Neural progenitor cell (in vitro differentiated cells): ENCODE results near the gene NEB. TPM values are rescaled to one million over a fixed set of nuclear protein-coding genes. Genes with fewer than 3 reads are reported as not detected.
"Not testable (repeated sequence)": the region's sequence is repeated elsewhere in the genome, so short reads cannot be mapped to it uniquely, and the experiment has no call there.

Experiments used
- DNase-seq: peaks from one replicate; pipeline ENCODE4 v3.0.0-alpha.2; 2016; ENCODE audit warnings: low spot score
- H2AFZ ChIP-seq: fragments of 200-600 bp; sonication (generic); replicated peaks from 2 replicates; pipeline ENCODE4 v1.6.1; 2016; ENCODE audit warnings: antibody characterized with exemption
- H3F3A ChIP-seq: fragments of 200-600 bp; sonication (generic); 2 replicates; pipeline ENCODE4 v1.6.1; 2016; ENCODE audit warnings: antibody characterized with exemption, low read depth
- H3K27ac ChIP-seq: fragments of 200-600 bp; sonication (generic); 2 replicates; pipeline ENCODE4 v1.5.1; 2016; ENCODE audit warnings: mild to moderate bottlenecking
- H3K27me3 ChIP-seq: fragments of 200-600 bp; sonication (generic); 2 replicates; pipeline ENCODE4 v1.6.1; 2016; ENCODE audit warnings: mild to moderate bottlenecking, moderate library complexity
- H3K36me3 ChIP-seq: fragments of 200-600 bp; sonication (generic); 2 replicates; pipeline ENCODE4 v1.5.1; 2016
- H3K4me1 ChIP-seq: fragments of 200-600 bp; sonication (generic); 2 replicates; pipeline ENCODE4 v1.6.1; 2016; ENCODE audit warnings: mixed run types
- H3K4me2 ChIP-seq: fragments of 200-600 bp; sonication (generic); 2 replicates; pipeline ENCODE4 v1.6.1; 2016
- H3K4me3 ChIP-seq: fragments of 200-600 bp; sonication (generic); 2 replicates; pipeline ENCODE4 v1.5.1; 2016
- H3K79me2 ChIP-seq: fragments of 200-600 bp; sonication (generic); 2 replicates; pipeline ENCODE4 v1.6.1; 2016; ENCODE audit warnings: low read depth
- H3K9ac ChIP-seq: fragments of 200-600 bp; sonication (generic); 2 replicates; pipeline ENCODE4 v1.6.1; 2016
- H3K9me3 ChIP-seq: fragments of 200-600 bp; sonication (generic); 2 replicates; pipeline ENCODE4 v1.5.1; 2016; ENCODE audit warnings: low read depth
- H4K20me1 ChIP-seq: fragments of 200-600 bp; sonication (generic); 2 replicates; pipeline ENCODE4 v1.6.1; 2016; ENCODE audit warnings: low read depth
- H3K27ac Mint-ChIP-seq: 3 replicates; pipeline ENCODE4 v1.8.0; 2021; ENCODE audit warnings: mixed read lengths
- H3K27me3 Mint-ChIP-seq: 2 replicates; pipeline ENCODE4 v1.8.0; 2022; ENCODE audit warnings: low read depth, mild to moderate bottlenecking, inconsistent platforms, moderate library complexity, mixed read lengths; ENCODE audit not compliant: insufficient read depth
- H3K36me3 Mint-ChIP-seq: 3 replicates; pipeline ENCODE4 v1.8.0; 2021; ENCODE audit warnings: mixed read lengths
- H3K4me1 Mint-ChIP-seq: 3 replicates; pipeline ENCODE4 v1.8.0; 2021; ENCODE audit warnings: mixed read lengths
- H3K4me3 Mint-ChIP-seq: 3 replicates; pipeline ENCODE4 v1.8.0; 2021; ENCODE audit warnings: mild to moderate bottlenecking, moderate library complexity, mixed read lengths
- H3K9me3 Mint-ChIP-seq: 3 replicates; pipeline ENCODE4 v1.8.0; 2020; ENCODE audit warnings: mixed read lengths
- CTCF ChIP-seq: fragments of 200-600 bp; sonication (generic); IDR thresholded peaks from 2 replicates; pipeline ENCODE4 v1.5.1; 2017; ENCODE audit warnings: antibody characterized with exemption, mild to moderate bottlenecking
- EZH2 ChIP-seq: fragments of 200-600 bp; sonication (generic); IDR thresholded peaks from 2 replicates; pipeline ENCODE4 v1.6.1; 2017; ENCODE audit warnings: antibody characterized with exemption, mild to moderate bottlenecking, moderate library complexity
- EZH2phosphoT487 ChIP-seq: fragments of 200-600 bp; sonication (generic); IDR thresholded peaks from 2 replicates; pipeline ENCODE4 v1.6.1; 2017; ENCODE audit warnings: antibody characterized with exemption
- total RNA-seq: library from RNA; depleted of rRNA; stranded (reverse); fragments of >200 nt; gene quantifications from 2 replicates; pipeline ENCODE4 v1.2.3, GENCODE V29; 2015; ENCODE audit warnings: low replicate concordance

Gene NEB
- total RNA-seq, 1 donor from 2014 or later, result 0.49 TPM

DNA sequence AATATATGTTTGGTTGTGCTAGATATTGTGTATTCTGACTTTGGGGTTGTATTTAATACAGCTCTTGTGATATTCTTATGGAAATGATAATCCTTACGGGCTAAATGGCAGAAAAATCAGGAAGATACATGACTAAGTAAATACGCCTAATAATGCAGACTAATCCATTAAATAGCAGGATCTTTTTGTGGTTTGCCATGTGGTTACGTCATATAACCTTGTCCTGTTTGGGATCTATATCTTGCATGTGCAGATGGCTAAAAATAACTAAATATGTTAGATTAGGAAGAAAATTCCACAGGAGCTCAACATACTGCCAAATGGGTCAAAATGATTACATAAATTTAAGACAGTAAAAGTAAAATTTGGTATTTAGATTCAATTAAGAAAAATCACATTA, 83.0 kb downstream of the NEB start:
- no peaks in the 10 kb centered on the region for H4K20me1 ChIP-seq
- Mint-ChIP-seq H3K27me3 (no peaks in the 10 kb centered on the region), H3K9me3 (no peaks in the 10 kb centered on the region), H3K4me3 (no peak overlapping the region), H3K27ac (no peak overlapping the region), H3K36me3 (no peaks in the 10 kb centered on the region), H3K4me1 (no peaks in the 10 kb centered on the region)
- H3K4me2 ChIP-seq, result no peak overlapping the region
- H3K4me1 ChIP-seq, result no peaks in the 10 kb centered on the region
- H3F3A ChIP-seq, result no peaks in the 10 kb centered on the region
- no peak overlapping the region for H3K9ac ChIP-seq
- no peaks in the 10 kb centered on the region for H3K36me3 ChIP-seq
- H3K4me3 ChIP-seq, result no peak overlapping the region
- TF ChIP-seq EZH2phosphoT487 (no peak), EZH2 (no peak), CTCF (no peak)
- no peak overlapping the region for H3K27ac ChIP-seq
- H3K27me3 ChIP-seq, result no peaks in the 10 kb centered on the region
- no peaks in the 10 kb centered on the region for H3K79me2 ChIP-seq
- H2AFZ ChIP-seq, result no peak overlapping the region
- no peaks in the 10 kb centered on the region for H3K9me3 ChIP-seq
- no peak for DNase-seq

- H3K4me3 Mint-ChIP-seq, result no peak overlapping the region
- no peaks in the 10 kb centered on the region for H3K36me3 Mint-ChIP-seq
- no peak overlapping the region for H2AFZ ChIP-seq
- no peak overlapping the region for H3K27ac ChIP-seq
- DNase-seq, result no peak
- no peaks in the 10 kb centered on the region for H3K36me3 ChIP-seq
- no peaks in the 10 kb centered on the region for H3K4me1 ChIP-seq
- H3K9me3 ChIP-seq, result no peaks in the 10 kb centered on the region
- H3K4me3 ChIP-seq, result no peak overlapping the region
- H3K9me3 Mint-ChIP-seq, result no peaks in the 10 kb centered on the region
- H3K27me3 ChIP-seq, result no peaks in the 10 kb centered on the region
- TF ChIP-seq EZH2 (no peak), CTCF (no peak), EZH2phosphoT487 (no peak)
- no peaks in the 10 kb centered on the region for H3K27me3 Mint-ChIP-seq
- no peak overlapping the region for H3K27ac Mint-ChIP-seq
- no peaks in the 10 kb centered on the region for H3K79me2 ChIP-seq
- no peaks in the 10 kb centered on the region for H3K4me1 Mint-ChIP-seq
- H3F3A ChIP-seq, result no peaks in the 10 kb centered on the region
- H3K9ac ChIP-seq, result no peak overlapping the region
- no peaks in the 10 kb centered on the region for H4K20me1 ChIP-seq
- no peak overlapping the region for H3K4me2 ChIP-seq
Measured at GRCh38 chr2:151650456-151650855, 83.8 kb downstream of the NEB start.

DNA sequence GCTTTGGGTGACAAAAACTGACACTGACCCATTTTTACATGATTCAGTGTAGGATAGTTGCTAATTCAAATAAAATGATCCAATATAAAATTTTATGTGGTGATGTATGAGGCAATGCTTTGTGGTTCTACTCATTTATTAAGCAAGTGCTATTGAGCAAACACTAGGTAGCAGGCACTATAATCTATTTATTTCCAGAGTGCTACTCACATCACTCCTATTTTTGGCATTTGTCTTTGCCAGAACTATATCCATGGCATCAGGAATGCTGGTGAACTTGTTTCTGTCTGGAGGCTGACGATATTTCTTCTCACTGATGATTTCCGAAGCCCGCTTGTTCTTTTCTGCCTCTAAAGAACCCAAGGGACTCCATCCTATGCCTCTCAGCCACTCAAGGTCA, 84.3 kb downstream of the NEB start:
- H3K9ac ChIP-seq, result no peak overlapping the region
- Mint-ChIP-seq H3K27ac (no peak overlapping the region), H3K36me3 (no peaks in the 10 kb centered on the region), H3K27me3 (no peaks in the 10 kb centered on the region), H3K4me3 (no peak overlapping the region), H3K9me3 (no peaks in the 10 kb centered on the region), H3K4me1 (no peaks in the 10 kb centered on the region)
- no peaks in the 10 kb centered on the region for H3K4me1 ChIP-seq
- H3K9me3 ChIP-seq, result no peaks in the 10 kb centered on the region
- no peak for DNase-seq
- no peak overlapping the region for H2AFZ ChIP-seq
- H3K4me2 ChIP-seq, result no peak overlapping the region
- no peaks in the 10 kb centered on the region for H3K27me3 ChIP-seq
- no peaks in the 10 kb centered on the region for H3F3A ChIP-seq
- H3K79me2 ChIP-seq, result no peaks in the 10 kb centered on the region
- no peaks in the 10 kb centered on the region for H3K36me3 ChIP-seq
- TF ChIP-seq EZH2phosphoT487 (no peak), EZH2 (no peak), CTCF (no peak)
- no peak overlapping the region for H3K4me3 ChIP-seq
- no peaks in the 10 kb centered on the region for H4K20me1 ChIP-seq
- no peak overlapping the region for H3K27ac ChIP-seq

- Histone ChIP-seq H2AFZ (no peak overlapping the region), H3K27ac (no peak overlapping the region), H3K9ac (no peak overlapping the region), H3K27me3 (no peaks in the 10 kb centered on the region), H3K79me2 (no peaks in the 10 kb centered on the region), H3K36me3 (no peaks in the 10 kb centered on the region), H3K4me3 (no peak overlapping the region), H3F3A (no peaks in the 10 kb centered on the region), H3K4me1 (no peaks in the 10 kb centered on the region), H4K20me1 (no peaks in the 10 kb centered on the region), H3K9me3 (no peaks in the 10 kb centered on the region), H3K4me2 (no peak overlapping the region)
- no peak for DNase-seq
- TF ChIP-seq EZH2 (no peak), CTCF (no peak), EZH2phosphoT487 (no peak)
- no peak overlapping the region for H3K27ac Mint-ChIP-seq
- H3K4me3 Mint-ChIP-seq, result no peak overlapping the region
- H3K9me3 Mint-ChIP-seq, result no peaks in the 10 kb centered on the region
- no peaks in the 10 kb centered on the region for H3K4me1 Mint-ChIP-seq
- H3K36me3 Mint-ChIP-seq, result no peaks in the 10 kb centered on the region
- H3K27me3 Mint-ChIP-seq, result no peaks in the 10 kb centered on the region
Measured at GRCh38 chr2:151649400-151649799, 84.9 kb downstream of the NEB start.

DNA sequence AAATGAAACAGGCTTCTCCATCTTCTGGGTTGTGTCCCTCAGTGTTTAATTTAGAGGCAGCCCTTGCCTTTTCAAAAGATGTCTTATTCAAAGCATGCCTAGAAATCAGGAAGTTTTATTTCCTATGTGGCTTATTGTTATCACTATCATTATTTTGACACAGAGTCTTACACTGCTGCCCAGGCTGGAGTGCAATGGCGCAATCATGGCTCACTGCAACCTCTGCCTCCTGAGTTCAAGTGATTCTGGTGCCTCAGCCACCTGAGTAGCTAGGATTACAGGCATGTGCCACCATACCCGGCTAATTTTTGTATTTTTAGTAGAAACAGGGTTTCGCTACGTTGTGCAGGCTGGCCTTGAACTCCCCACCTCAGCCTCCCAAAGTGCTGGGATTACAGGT, 87.8 kb downstream of the NEB start:
- not testable (repeated sequence) for H3K27ac Mint-ChIP-seq, H3K4me3 ChIP-seq, H3K27me3 ChIP-seq, H3K27me3 Mint-ChIP-seq, H3F3A ChIP-seq, H3K9me3 Mint-ChIP-seq, H3K79me2 ChIP-seq, H3K4me2 ChIP-seq, H3K4me1 ChIP-seq, H2AFZ ChIP-seq, H3K4me1 Mint-ChIP-seq, H3K4me3 Mint-ChIP-seq, DNase-seq, H4K20me1 ChIP-seq, H3K9ac ChIP-seq, H3K27ac ChIP-seq, H3K9me3 ChIP-seq, H3K36me3 Mint-ChIP-seq, H3K36me3 ChIP-seq
